Measurements from ENCODE around the gene SAT2.
"Not testable (repeated sequence)": the region's sequence is repeated elsewhere in the genome, so short reads cannot be mapped to it uniquely, and the experiment has no call there.

SAT2 gene

GRCh38 chr17:7634384-7634783 is 6.8 kb upstream of the SAT2 start:
- DNase-seq (ENCODE audit: low read depth in 3 of 3): no peak

- no peak for DNase-seq (ENCODE audit: low read depth in 3 of 3)
Observed at GRCh38 chr17:7633093-7633492, 5.5 kb upstream of the SAT2 start.

- no peak for DNase-seq (ENCODE audit: low read depth in 3 of 3)
Observed at GRCh38 chr17:7632492-7632894, 4.9 kb upstream of the SAT2 start.

GRCh38 chr17:7631398-7632380 is 4.1 kb upstream of the SAT2 start:
- no peak for DNase-seq (ENCODE audit: low read depth in 3 of 3)

- DNase-seq (ENCODE audit: low read depth in 3 of 3): no peak
Observed at GRCh38 chr17:7629939-7630571, 2.4 kb upstream of the SAT2 start, which contains the start of gene SHBG. Gene SHBG, plus strand, starts transcription at chr17:7630135. Its CDS starts 38 bp downstream, at chr17:7630173.

GRCh38 chr17:7626956-7627249 is 718 bp downstream of the SAT2 start:
- DNase-seq (ENCODE audit: low read depth in 3 of 3): no peak

- DNase-seq (ENCODE audit: low read depth in 3 of 3): no peak
Observed at GRCh38 chr17:7626307-7626706, 1.3 kb downstream of the SAT2 start.

- not testable (repeated sequence) for DNase-seq (ENCODE audit: low read depth in 3 of 3)
Observed at GRCh38 chr17:7625749-7626148, 1.9 kb downstream of the SAT2 start.

GRCh38 chr17:7623661-7624060 is 4.0 kb downstream of the SAT2 start:
- DNase-seq (ENCODE audit: low read depth in 3 of 3): no peak

- no peak for DNase-seq (ENCODE audit: low read depth in 3 of 3)
Observed at GRCh38 chr17:7620835-7621234, 6.8 kb downstream of the SAT2 start.

- DNase-seq (ENCODE audit: low read depth in 3 of 3): no peak
Observed at GRCh38 chr17:7618608-7619007, 9.0 kb downstream of the SAT2 start.

- DNase-seq (ENCODE audit: low read depth in 3 of 3): no peak
Observed at GRCh38 chr17:7615265-7615747, 12.3 kb downstream of the SAT2 start.

- DNase-seq (ENCODE audit: low read depth in 3 of 3): peak; percentile 98 to 99 (median 99)
Observed at GRCh38 chr17:7614425-7615264, 13.0 kb downstream of the SAT2 start, which contains the start of gene FXR2. Gene FXR2, minus strand, starts transcription at chr17:7614897. Its CDS starts 365 bp downstream, at chr17:7614532.

GRCh38 chr17:7613769-7614424 is 13.7 kb downstream of the SAT2 start:
- DNase-seq (ENCODE audit: low read depth in 3 of 3): no peak

- DNase-seq (ENCODE audit: low read depth in 3 of 3): no peak
Observed at GRCh38 chr17:7612294-7612640, 15.4 kb downstream of the SAT2 start.

GRCh38 chr17:7611635-7612293 is 15.9 kb downstream of the SAT2 start:
- no peak for DNase-seq (ENCODE audit: low read depth in 3 of 3)

GRCh38 chr17:7610641-7611040 is 17.0 kb downstream of the SAT2 start:
- DNase-seq (ENCODE audit: low read depth in 3 of 3): no peak

GRCh38 chr17:7606280-7606679 is 21.3 kb downstream of the SAT2 start:
- no peak for DNase-seq (ENCODE audit: low read depth in 3 of 3)

- not testable (repeated sequence) for DNase-seq (ENCODE audit: low read depth in 3 of 3)
Observed at GRCh38 chr17:7597561-7597960, 30.1 kb downstream of the SAT2 start.

- DNase-seq (ENCODE audit: low read depth in 3 of 3): no peak
Observed at GRCh38 chr17:7593296-7593695, 34.3 kb downstream of the SAT2 start.
